Mucosa of rectum (tissue), 2 donors: Measurements from ENCODE around the gene RAB33B.

Experiments used
- H3K27ac ChIP-seq, 2 donors: one replicate each; pipeline ENCODE4 v1.7.0; 2013; ENCODE audit warnings: inconsistent platforms in 2 of 2, low read depth in 2 of 2, low read length in 2 of 2
- H3K27me3 ChIP-seq, 2 donors: one replicate each; pipeline ENCODE4 v1.7.0; 2013; ENCODE audit warnings: low read length in 2 of 2; ENCODE audit not compliant: control insufficient read depth in 2 of 2, insufficient read depth in 2 of 2
- H3K36me3 ChIP-seq, 2 donors: one replicate each; pipeline ENCODE4 v1.7.0; 2013; ENCODE audit warnings: low read length in 2 of 2; ENCODE audit not compliant: control insufficient read depth in 2 of 2, insufficient read depth in 2 of 2
- H3K4me1 ChIP-seq, 2 donors: one replicate each; pipeline ENCODE4 v1.7.0; 2013; ENCODE audit warnings: low read length in 2 of 2, mild to moderate bottlenecking in 1 of 2; ENCODE audit not compliant: control insufficient read depth in 2 of 2, insufficient read depth in 2 of 2
- H3K4me3 ChIP-seq, 2 donors: one replicate each; pipeline ENCODE4 v1.7.0; 2013; ENCODE audit warnings: low read length in 2 of 2
- H3K9ac ChIP-seq, 2 donors: one replicate each; pipeline ENCODE4 v1.7.0; 2013; ENCODE audit warnings: low read length in 2 of 2, low read depth in 1 of 2, mild to moderate bottlenecking in 1 of 2
- H3K9me3 ChIP-seq, 2 donors: one replicate each; pipeline ENCODE4 v1.7.0; 2013; ENCODE audit warnings: low read length in 2 of 2; ENCODE audit not compliant: control insufficient read depth in 2 of 2
- donor health status: healthy.
- donor health status: Normal muscosa, but diverticular disease.

Gene RAB33B

GRCh38 chr4:139501927-139502899 lies 48.3 kb downstream of the RAB33B start:
- H3K36me3 ChIP-seq: peaks cover 0 to 4% of the 10 kb centered on the region in 2 donors
- H3K27me3 ChIP-seq: no peaks in the 10 kb centered on the region
- H3K4me3 ChIP-seq: no peak overlapping the region
- H3K9me3 ChIP-seq: no peaks in the 10 kb centered on the region
- H3K9ac ChIP-seq: no peak overlapping the region
- no peak overlapping the region for H3K27ac ChIP-seq
- H3K4me1 ChIP-seq: no peaks in the 10 kb centered on the region

- Histone ChIP-seq H3K36me3 (peaks cover 0 to 8% of the 10 kb centered on the region in 2 donors), H3K9me3 (no peaks in the 10 kb centered on the region), H3K4me3 (no peak overlapping the region), H3K9ac (no peak overlapping the region), H3K4me1 (no peaks in the 10 kb centered on the region), H3K27me3 (no peaks in the 10 kb centered on the region), H3K27ac (no peak overlapping the region)
Measured at GRCh38 chr4:139503622-139504166, 49.8 kb downstream of the RAB33B start.

GRCh38 chr4:139506774-139507173 lies 52.9 kb downstream of the RAB33B start:
- no peak overlapping the region for H3K27ac ChIP-seq
- H3K9me3 ChIP-seq: no peaks in the 10 kb centered on the region
- H3K9ac ChIP-seq: no peak overlapping the region
- H3K36me3 ChIP-seq: peaks cover 18 to 29% of the 10 kb centered on the region in 2 donors
- no peaks in the 10 kb centered on the region for H3K4me1 ChIP-seq
- no peak overlapping the region for H3K4me3 ChIP-seq
- H3K27me3 ChIP-seq: no peaks in the 10 kb centered on the region

GRCh38 chr4:139508581-139509237 lies 54.8 kb downstream of the RAB33B start:
- H3K4me3 ChIP-seq: no peak overlapping the region
- no peak overlapping the region for H3K27ac ChIP-seq
- H3K9me3 ChIP-seq: no peaks in the 10 kb centered on the region
- H3K36me3 ChIP-seq: peaks cover 21 to 30% of the 10 kb centered on the region in 2 donors
- H3K4me1 ChIP-seq: no peaks in the 10 kb centered on the region
- H3K27me3 ChIP-seq: no peaks in the 10 kb centered on the region
- no peak overlapping the region for H3K9ac ChIP-seq

GRCh38 chr4:139509727-139510410 lies 55.9 kb downstream of the RAB33B start:
- no peak overlapping the region for H3K27ac ChIP-seq
- no peak overlapping the region for H3K9ac ChIP-seq
- H3K4me3 ChIP-seq: no peak overlapping the region
- no peaks in the 10 kb centered on the region for H3K9me3 ChIP-seq
- H3K4me1 ChIP-seq: no peaks in the 10 kb centered on the region
- peaks cover 26 to 30% of the 10 kb centered on the region in 2 donors for H3K36me3 ChIP-seq
- no peaks in the 10 kb centered on the region for H3K27me3 ChIP-seq

GRCh38 chr4:139511320-139511719 lies 57.4 kb downstream of the RAB33B start:
- Histone ChIP-seq H3K9ac (no peak overlapping the region), H3K9me3 (no peaks in the 10 kb centered on the region), H3K27me3 (no peaks in the 10 kb centered on the region), H3K27ac (no peak overlapping the region), H3K36me3 (peaks cover 26 to 39% of the 10 kb centered on the region in 2 donors), H3K4me3 (no peak overlapping the region), H3K4me1 (no peaks in the 10 kb centered on the region)

GRCh38 chr4:139514382-139515059 lies 60.6 kb downstream of the RAB33B start:
- Histone ChIP-seq H3K27me3 (no peaks in the 10 kb centered on the region), H3K36me3 (peaks cover 37% of the 10 kb centered on the region in 2 donors), H3K4me3 (no peak overlapping the region), H3K9ac (no peak overlapping the region), H3K9me3 (no peaks in the 10 kb centered on the region), H3K27ac (no peak overlapping the region), H3K4me1 (no peaks in the 10 kb centered on the region)

- no peak overlapping the region for H3K4me3 ChIP-seq
- no peaks in the 10 kb centered on the region for H3K9me3 ChIP-seq
- H3K27ac ChIP-seq: no peak overlapping the region
- H3K36me3 ChIP-seq: peaks cover 29 to 33% of the 10 kb centered on the region in 2 donors
- H3K4me1 ChIP-seq: no peaks in the 10 kb centered on the region
- no peaks in the 10 kb centered on the region for H3K27me3 ChIP-seq
- no peak overlapping the region for H3K9ac ChIP-seq
Measured at GRCh38 chr4:139515531-139515958, 61.6 kb downstream of the RAB33B start.

GRCh38 chr4:139521754-139522401 lies 68.0 kb downstream of the RAB33B start:
- no peak overlapping the region for H3K9ac ChIP-seq
- peaks cover 0 to 4% of the 10 kb centered on the region in 2 donors for H3K4me1 ChIP-seq
- no peaks in the 10 kb centered on the region for H3K27me3 ChIP-seq
- H3K27ac ChIP-seq: no peak overlapping the region
- no peaks in the 10 kb centered on the region for H3K9me3 ChIP-seq
- no peak overlapping the region for H3K4me3 ChIP-seq
- peaks cover 11 to 17% of the 10 kb centered on the region in 2 donors for H3K36me3 ChIP-seq
